Colonic mucosa (tissue), 4 donors: ENCODE data around the gene IFT81. TPM values are rescaled to one million over a fixed set of nuclear protein-coding genes. Genes with fewer than 3 reads are reported as not detected.

ENCODE experiments used
- DNase-seq: peaks from one replicate; pipeline ENCODE4 v3.0.0-alpha.2; 2020
- H3K27ac ChIP-seq: fragments of 200-600 bp; one replicate; pipeline ENCODE4 v1.8.0; 2021
- H3K27me3 ChIP-seq: fragments of 200-600 bp; one replicate; pipeline ENCODE4 v1.8.0; 2021
- H3K36me3 ChIP-seq: fragments of 200-600 bp; one replicate; pipeline ENCODE4 v1.8.0; 2021
- H3K4me1 ChIP-seq: fragments of 200-600 bp; one replicate; pipeline ENCODE4 v1.8.0; 2021; ENCODE audit warnings: mild to moderate bottlenecking
- H3K4me3 ChIP-seq: fragments of 200-600 bp; one replicate; pipeline ENCODE4 v1.8.0; 2021
- H3K9ac ChIP-seq, 2 donors: one replicate each; pipeline ENCODE4 v1.7.0; 2013; ENCODE audit warnings: control low read depth in 2 of 2, low read depth in 2 of 2, low read length in 2 of 2
- H3K9me3 ChIP-seq: fragments of 200-600 bp; one replicate; pipeline ENCODE4 v1.8.0; 2021
- intact Hi-C: fragments of 100-400 bp; cut with DNase I; formaldehyde crosslinking; loops from one replicate; pipeline ENCODE4 v1.14.1; 2022
- total RNA-seq, 2 donors: library from RNA; stranded (reverse); fragmentation: NEBNext Ultra II Directional in 1 of 2; extraction: Animal tissue kit (Norgen Biotek cat#: 25700) in 1 of 2; gene quantifications; one replicate each; pipeline ENCODE4 v1.2.1, GENCODE V29; 2021
- TF ChIP-seq, protein P1 (sequence below): fragments of 200-600 bp; IDR thresholded peaks from one replicate; pipeline ENCODE4 v1.8.0; 2022; ENCODE audit warnings: antibody characterized with exemption, mild to moderate bottlenecking
- donor health status: healthy.
- donor health status: DM: no; HTN: no; CAD: no.
- donor health status: DM: no; HTN: no; CAD: no.

The IFT81 gene
- total RNA-seq, 2 donors from 2014 or later, result 4.2 to 5.3 TPM

DNA sequence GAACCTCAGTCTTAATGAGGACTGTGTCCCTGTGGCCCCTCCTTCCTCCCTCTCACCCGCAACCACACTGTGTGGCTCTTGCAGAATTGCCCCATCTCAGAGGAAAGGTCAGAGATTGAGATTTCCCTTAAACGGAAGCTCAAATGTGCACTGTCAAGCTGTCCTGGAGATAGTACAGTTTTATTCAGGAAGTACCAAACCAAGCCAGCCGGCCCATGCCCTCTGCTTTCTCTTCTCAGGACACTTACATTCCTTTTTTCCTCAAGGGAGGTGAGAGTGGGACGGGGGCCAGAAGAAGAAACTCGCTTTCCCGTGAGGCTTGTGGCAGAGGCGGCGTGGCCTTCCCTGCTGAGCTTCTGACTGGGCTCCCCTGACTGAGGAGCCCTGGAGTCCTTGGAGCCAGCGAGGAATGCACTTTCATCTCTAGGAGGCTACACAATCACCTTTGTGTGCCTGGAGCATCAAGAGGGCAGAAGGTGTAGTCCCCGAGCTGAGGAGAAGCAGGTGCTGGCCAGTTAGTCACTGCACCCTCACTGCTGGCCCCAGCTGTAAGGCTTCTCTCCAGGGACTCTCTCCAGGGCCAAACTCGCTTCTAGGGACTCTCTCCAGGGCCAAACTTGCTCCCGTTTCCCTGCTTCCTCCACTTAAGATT is 132.7 kb downstream of the IFT81 start:
- DNase-seq, result peak; percentile 24
- H3K36me3 ChIP-seq, result no peaks in the 10 kb centered on the region
- intact Hi-C loops, result no loop called here
- H3K27ac ChIP-seq, result no peak overlapping the region
- H3K4me1 ChIP-seq, result no peaks in the 10 kb centered on the region
- H3K4me3 ChIP-seq, result no peak overlapping the region
- TF ChIP-seq, protein P1, sequence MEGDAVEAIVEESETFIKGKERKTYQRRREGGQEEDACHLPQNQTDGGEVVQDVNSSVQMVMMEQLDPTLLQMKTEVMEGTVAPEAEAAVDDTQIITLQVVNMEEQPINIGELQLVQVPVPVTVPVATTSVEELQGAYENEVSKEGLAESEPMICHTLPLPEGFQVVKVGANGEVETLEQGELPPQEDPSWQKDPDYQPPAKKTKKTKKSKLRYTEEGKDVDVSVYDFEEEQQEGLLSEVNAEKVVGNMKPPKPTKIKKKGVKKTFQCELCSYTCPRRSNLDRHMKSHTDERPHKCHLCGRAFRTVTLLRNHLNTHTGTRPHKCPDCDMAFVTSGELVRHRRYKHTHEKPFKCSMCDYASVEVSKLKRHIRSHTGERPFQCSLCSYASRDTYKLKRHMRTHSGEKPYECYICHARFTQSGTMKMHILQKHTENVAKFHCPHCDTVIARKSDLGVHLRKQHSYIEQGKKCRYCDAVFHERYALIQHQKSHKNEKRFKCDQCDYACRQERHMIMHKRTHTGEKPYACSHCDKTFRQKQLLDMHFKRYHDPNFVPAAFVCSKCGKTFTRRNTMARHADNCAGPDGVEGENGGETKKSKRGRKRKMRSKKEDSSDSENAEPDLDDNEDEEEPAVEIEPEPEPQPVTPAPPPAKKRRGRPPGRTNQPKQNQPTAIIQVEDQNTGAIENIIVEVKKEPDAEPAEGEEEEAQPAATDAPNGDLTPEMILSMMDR, result no peak
- no peaks in the 10 kb centered on the region for H3K27me3 ChIP-seq
- H3K9me3 ChIP-seq, result no peaks in the 10 kb centered on the region
- H3K9ac ChIP-seq, result no peak overlapping the region

DNA sequence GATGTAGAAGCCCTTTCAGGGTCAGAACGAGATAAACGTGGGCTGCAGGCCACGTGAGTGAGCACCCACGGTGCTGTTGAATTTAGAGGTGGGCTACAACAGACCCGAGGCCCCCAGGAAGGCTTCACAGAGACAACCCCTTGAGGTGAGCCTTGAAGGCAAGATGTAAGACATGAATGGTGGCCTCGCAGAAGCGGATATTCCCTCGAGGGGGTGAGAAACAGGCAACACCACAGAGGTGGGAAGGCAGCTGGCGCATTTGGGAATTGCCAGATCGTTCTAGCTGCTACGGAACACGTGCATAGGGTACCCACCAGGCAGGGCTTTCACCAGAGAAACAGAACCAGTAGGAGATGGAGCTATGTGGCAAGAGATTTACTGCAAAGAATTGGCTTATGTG is 134.3 kb downstream of the IFT81 start:
- H3K4me3 ChIP-seq, result no peak overlapping the region
- H3K9me3 ChIP-seq, result no peaks in the 10 kb centered on the region
- DNase-seq, result no peak

DNA sequence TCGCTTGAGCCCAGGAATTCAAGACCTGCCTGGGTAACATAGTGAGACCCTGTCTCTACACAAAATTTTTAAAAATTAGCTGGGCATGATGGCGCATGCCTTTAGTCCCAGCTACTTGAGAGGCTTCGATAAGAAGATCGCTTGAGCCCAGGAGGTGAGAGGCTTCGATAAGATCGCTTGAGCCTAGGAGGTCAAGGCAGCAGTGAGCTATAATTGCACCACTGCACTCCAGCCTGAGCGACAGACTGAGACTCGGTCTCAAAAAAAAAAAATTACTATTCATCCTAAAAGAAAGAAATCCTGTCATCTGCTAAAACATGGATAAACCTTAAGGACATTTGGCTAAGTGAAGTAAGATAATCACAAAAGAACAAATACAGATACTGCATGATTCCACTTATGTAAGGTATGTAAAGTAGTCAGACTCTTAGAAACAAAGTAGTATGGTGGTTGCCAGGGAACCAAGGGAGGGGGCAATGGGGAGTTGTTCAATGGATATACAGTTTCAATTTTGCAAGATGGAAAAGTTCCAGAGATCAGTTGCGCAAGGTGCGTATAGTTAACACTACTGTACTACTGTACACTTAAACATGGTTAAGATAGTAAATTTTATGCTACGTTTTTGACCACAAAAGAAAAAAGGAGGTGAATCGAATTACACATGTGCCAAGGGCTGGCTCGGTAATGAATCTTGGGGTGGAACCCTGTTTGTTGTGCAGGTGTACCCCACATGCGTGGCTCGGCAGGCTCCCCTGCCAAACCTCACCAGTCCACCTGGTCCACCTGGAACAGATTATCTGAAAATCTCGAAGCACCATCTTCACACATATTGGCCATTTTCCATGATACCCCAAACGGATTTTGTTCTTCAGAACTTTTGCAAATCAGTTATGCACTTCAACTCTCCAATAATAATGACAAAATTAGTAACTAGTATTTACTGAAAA is 138.6 kb downstream of the IFT81 start:
- Histone ChIP-seq H3K27ac (no peak overlapping the region), H3K4me3 (no peak overlapping the region), H3K27me3 (no peaks in the 10 kb centered on the region), H3K9ac (no peak overlapping the region), H3K36me3 (no peaks in the 10 kb centered on the region), H3K4me1 (no peaks in the 10 kb centered on the region), H3K9me3 (no peaks in the 10 kb centered on the region)
- no peak for DNase-seq
- intact Hi-C loops, result no loop called here
- TF ChIP-seq, protein P1, result no peak

More for the DNA sequence above, 134.3 kb downstream of the IFT81 start:
- Histone ChIP-seq H3K9ac (no peak overlapping the region), H3K27me3 (no peaks in the 10 kb centered on the region), H3K27ac (no peak overlapping the region), H3K36me3 (no peaks in the 10 kb centered on the region), H3K4me1 (no peaks in the 10 kb centered on the region)
- TF ChIP-seq, protein P1, result no peak
- intact Hi-C loops, result no loop called here

DNA sequence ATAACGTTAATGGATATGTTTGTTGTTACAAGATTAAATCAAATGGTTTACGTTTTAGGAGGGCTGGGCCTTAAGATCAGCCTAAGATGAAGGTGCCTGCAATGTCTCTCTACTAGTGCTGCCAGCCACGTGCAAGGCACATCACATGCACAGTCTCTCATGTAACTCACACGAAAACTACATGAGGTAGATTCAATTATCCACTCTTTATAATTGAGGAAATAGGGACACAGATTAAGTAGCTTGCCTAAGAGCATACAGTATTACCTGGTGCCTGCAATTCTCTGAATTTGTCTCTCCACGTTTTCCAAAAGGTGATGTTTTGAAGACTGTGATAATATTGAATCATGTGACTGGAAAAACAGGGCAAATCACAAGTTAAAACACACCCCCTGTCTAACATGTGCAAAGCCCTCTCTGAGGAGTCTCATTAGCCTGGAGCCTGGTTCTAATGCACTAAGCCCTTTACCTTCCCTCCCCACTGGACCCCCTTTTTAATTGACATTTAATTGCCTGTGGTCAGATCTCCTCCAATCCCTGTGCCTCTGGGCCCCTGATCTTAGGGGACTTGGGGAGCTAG is 142.3 kb downstream of the IFT81 start:
- Histone ChIP-seq H3K36me3 (no peaks in the 10 kb centered on the region), H3K27ac (peak overlapping the region; percentile 50), H3K9me3 (no peaks in the 10 kb centered on the region), H3K9ac (no peak overlapping the region), H3K4me3 (no peak overlapping the region), H3K27me3 (no peaks in the 10 kb centered on the region), H3K4me1 (peaks cover 8% of the 10 kb centered on the region)
- intact Hi-C loops, result no loop called here
- no peak for DNase-seq
- TF ChIP-seq, protein P1, result no peak

DNA sequence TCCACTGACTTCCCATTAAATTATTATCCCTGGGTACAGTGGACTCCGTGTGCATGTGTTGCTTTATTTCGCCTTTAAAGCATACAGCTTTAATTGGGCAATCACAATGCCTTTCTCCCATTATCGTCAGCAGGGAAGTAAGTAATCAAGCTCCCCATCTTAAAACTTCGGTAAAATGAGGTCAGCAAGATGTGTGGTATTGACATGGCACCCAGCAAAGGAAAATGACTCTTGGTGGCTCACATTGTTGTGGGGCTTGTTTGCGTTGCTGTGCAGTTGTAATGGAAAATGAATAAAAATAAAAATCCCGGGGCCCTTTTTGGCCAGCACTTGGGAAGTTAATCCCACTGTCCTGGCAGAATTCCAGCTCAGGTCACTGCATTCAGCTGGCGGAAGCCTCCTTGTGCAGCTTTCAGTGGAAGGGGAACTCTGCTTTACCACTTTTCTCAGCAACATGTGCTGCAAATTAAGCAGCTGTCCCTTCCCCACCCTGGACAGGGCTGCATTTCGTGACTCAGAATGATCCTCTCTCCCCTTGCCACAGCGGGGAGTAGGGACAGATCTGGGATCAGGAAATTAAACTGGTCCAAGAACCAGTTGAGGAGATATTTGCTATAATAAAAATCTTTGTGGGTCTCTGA is 142.9 kb downstream of the IFT81 start:
- no peak for DNase-seq
- TF ChIP-seq, protein P1, result no peak

More for the DNA sequence above, 142.9 kb downstream of the IFT81 start:
- no peak overlapping the region for H3K9ac ChIP-seq
- intact Hi-C loops, result no loop called here
- H3K27me3 ChIP-seq, result no peaks in the 10 kb centered on the region
- peak overlapping the region; percentile 50 for H3K27ac ChIP-seq
- no peaks in the 10 kb centered on the region for H3K36me3 ChIP-seq
- H3K4me3 ChIP-seq, result no peak overlapping the region
- H3K4me1 ChIP-seq, result peaks cover 8% of the 10 kb centered on the region
- H3K9me3 ChIP-seq, result no peaks in the 10 kb centered on the region
